ENCODE measurements around the gene TMCO1. TPM values are rescaled to one million over a fixed set of nuclear protein-coding genes. Genes with fewer than 3 reads are reported as not detected.

Gene TMCO1
- total RNA-seq, 1 experiment from 2014 or later: 70.1 TPM

DNA sequence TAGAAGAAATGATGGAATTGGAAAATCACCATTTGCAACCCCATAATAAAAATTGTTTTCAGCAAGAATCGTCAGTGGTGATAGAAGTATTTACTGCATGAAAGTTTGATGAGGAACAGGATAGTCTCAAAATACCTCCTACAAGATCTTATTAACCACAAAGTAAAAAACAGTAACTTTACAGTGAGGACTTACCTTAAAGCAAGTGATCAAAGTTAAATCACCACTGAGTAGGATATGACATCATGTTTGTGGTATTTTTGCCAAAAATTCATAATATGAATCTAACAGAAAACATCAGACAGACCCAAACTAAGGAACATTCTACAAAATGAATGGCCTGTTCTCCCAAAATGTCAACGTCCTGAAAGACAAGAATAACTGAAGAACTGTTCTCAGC, 90.2 kb downstream of the TMCO1 start:
- H3K27ac ChIP-seq (ENCODE audit: insufficient read length, low read depth, low read length): no peak overlapping the region
- H2BK15ac ChIP-seq (ENCODE audit: low read depth, low read length): no peak overlapping the region
- Mint-ChIP-seq H3K27me3 (ENCODE audit: low read depth) (no peaks in the 10 kb centered on the region), H3K4me1 (no peaks in the 10 kb centered on the region), H3K36me3 (ENCODE audit: insufficient read depth in 1 of 3, low read depth in 3 of 3) (peaks cover 38 to 70% (median 66%) of the 10 kb centered on the region in 3 experiments; a peak in 6 of 7 replicates), H3K27ac (no peak overlapping the region), H3K9me3 (peaks cover 2 to 5% of the 10 kb centered on the region in 2 experiments; a peak in 3 of 5 replicates), H3K4me3 (no peak overlapping the region)
- H3K4ac ChIP-seq (ENCODE audit: low read depth, low read length): no peak overlapping the region
- H4K5ac ChIP-seq (ENCODE audit: insufficient read length, low read depth, low read length): no peak overlapping the region
- no peaks in the 10 kb centered on the region for H3K4me1 ChIP-seq (ENCODE audit: insufficient read depth, low read length)
- TF ChIP-seq, protein P1, sequence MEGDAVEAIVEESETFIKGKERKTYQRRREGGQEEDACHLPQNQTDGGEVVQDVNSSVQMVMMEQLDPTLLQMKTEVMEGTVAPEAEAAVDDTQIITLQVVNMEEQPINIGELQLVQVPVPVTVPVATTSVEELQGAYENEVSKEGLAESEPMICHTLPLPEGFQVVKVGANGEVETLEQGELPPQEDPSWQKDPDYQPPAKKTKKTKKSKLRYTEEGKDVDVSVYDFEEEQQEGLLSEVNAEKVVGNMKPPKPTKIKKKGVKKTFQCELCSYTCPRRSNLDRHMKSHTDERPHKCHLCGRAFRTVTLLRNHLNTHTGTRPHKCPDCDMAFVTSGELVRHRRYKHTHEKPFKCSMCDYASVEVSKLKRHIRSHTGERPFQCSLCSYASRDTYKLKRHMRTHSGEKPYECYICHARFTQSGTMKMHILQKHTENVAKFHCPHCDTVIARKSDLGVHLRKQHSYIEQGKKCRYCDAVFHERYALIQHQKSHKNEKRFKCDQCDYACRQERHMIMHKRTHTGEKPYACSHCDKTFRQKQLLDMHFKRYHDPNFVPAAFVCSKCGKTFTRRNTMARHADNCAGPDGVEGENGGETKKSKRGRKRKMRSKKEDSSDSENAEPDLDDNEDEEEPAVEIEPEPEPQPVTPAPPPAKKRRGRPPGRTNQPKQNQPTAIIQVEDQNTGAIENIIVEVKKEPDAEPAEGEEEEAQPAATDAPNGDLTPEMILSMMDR (conservative IDR thresholded peaks at IDR 0.05): no peak
- no peak overlapping the region for H4K8ac ChIP-seq (replicated peaks; ENCODE audit: insufficient read length, low read depth, low read length)
- H3K4me2 ChIP-seq (ENCODE audit: insufficient read depth, insufficient read length, low read length): no peak overlapping the region
- no peak overlapping the region for H3K23ac ChIP-seq (ENCODE audit: insufficient read length, low read depth, low read length)
- H2AFZ ChIP-seq (ENCODE audit: low read length): no peak overlapping the region
- H3K9ac ChIP-seq (ENCODE audit: extremely low read depth, insufficient read length, low read length): no peak overlapping the region
- H2BK20ac ChIP-seq (ENCODE audit: low read depth, low read length, poor library complexity, severe bottlenecking): no peak overlapping the region
- no peak overlapping the region for H2BK12ac ChIP-seq (ENCODE audit: insufficient read length, low read depth, low read length)
- H3T11ph ChIP-seq (ENCODE audit: low read length): no peak overlapping the region
- H3K14ac ChIP-seq (ENCODE audit: insufficient read depth, low read length): no peak overlapping the region
- no peak overlapping the region for H3K56ac ChIP-seq (ENCODE audit: insufficient read length, low read depth, low read length)
- no peaks in the 10 kb centered on the region for H3K79me1 ChIP-seq (ENCODE audit: insufficient read depth, low read depth, low read length, poor library complexity, severe bottlenecking)
- no peaks in the 10 kb centered on the region for H3K9me3 ChIP-seq (ENCODE audit: control insufficient read depth, low read depth, low read length)
- H3K27me3 ChIP-seq (ENCODE audit: insufficient read depth, low read length): no peaks in the 10 kb centered on the region
- H4K20me1 ChIP-seq (ENCODE audit: control insufficient read depth, insufficient read depth, insufficient read length): no peaks in the 10 kb centered on the region
- H3K18ac ChIP-seq (ENCODE audit: insufficient read length, low read depth, low read length): no peak overlapping the region
- H2AK5ac ChIP-seq (ENCODE audit: insufficient read length, low read length): no peak overlapping the region
- no peak overlapping the region for H4K91ac ChIP-seq (ENCODE audit: insufficient read length, low read depth, low read length)
- H2BK5ac ChIP-seq (ENCODE audit: insufficient read length, low read length): no peak overlapping the region
- no peaks in the 10 kb centered on the region for H3K23me2 ChIP-seq (ENCODE audit: insufficient read length, low read depth, low read length, poor library complexity, severe bottlenecking)
- H3K79me2 ChIP-seq (ENCODE audit: insufficient read depth, low read length): no peaks in the 10 kb centered on the region
- no peak for DNase-seq
- H2BK120ac ChIP-seq (ENCODE audit: low read depth, low read length, poor library complexity, severe bottlenecking): no peak overlapping the region
- WGBS (ENCODE audit: extremely low coverage, insufficient read length, low lambda C conversion rate): no CpG with 5 or more reads among the region's 2 CpGs

Other genes starting within 250 kb of the TMCO1 start
- gene LRRC52, start 224.9 kb downstream of the TMCO1 start, total RNA-seq (2021): not detected in 2 replicates
- gene MGST3, start 137.6 kb downstream of the TMCO1 start, total RNA-seq (2021): 87.7 and 94.7 TPM in 2 replicates
- 55.0 and 56.6 TPM in 2 replicates for gene ALDH9A1, start 70.3 kb downstream of the TMCO1 start, total RNA-seq (2021)
- gene UCK2, start 58.7 kb upstream of the TMCO1 start, total RNA-seq (2021): 74.8 and 77.9 TPM in 2 replicates